Naive thymus-derived CD4-positive, alpha-beta T cell (primary cell): ENCODE results near the gene PDGFD. TPM values are rescaled to one million over a fixed set of nuclear protein-coding genes. Genes with fewer than 3 reads are reported as not detected.

Experiments
- ATAC-seq: fragments of 150-1000 bp; cut with Tn5 transposase; 2 replicates; pipeline ENCODE4 v1.10.0; 2021; ENCODE audit warnings: mild to moderate bottlenecking, moderate library complexity
- CTCF ChIA-PET: fragments of 350-600 bp; sonication (Branson Sonifier 250); formaldehyde crosslinking; loops from one replicate; lab custom pipeline; 2021; ENCODE audit warnings: antibody characterized with exemption; lab: Charles Lee
- POLR2A ChIA-PET: fragments of 350-600 bp; sonication (Branson Sonifier 250); formaldehyde crosslinking; loops from one replicate; lab custom pipeline; 2021; ENCODE audit warnings: antibody characterized with exemption, inconsistent platforms; lab: Charles Lee
- DNase-seq, 9 donors: peaks; one replicate each; pipeline versions ENCODE4 v3.0.0 to v3.0.0-alpha.2; 2020 to 2022; ENCODE audit warnings: mixed read lengths in 1 of 9
- H3K27ac ChIP-seq: one replicate; pipeline ENCODE4 v1.7.0; 2013; ENCODE audit warnings: mild to moderate bottlenecking, low read depth, low read length, moderate library complexity
- H3K27me3 ChIP-seq, 2 donors: one replicate each; pipeline ENCODE4 v1.7.0; 2013; ENCODE audit warnings: low read length in 2 of 2, mild to moderate bottlenecking in 2 of 2, moderate library complexity in 2 of 2; ENCODE audit not compliant: control insufficient read depth in 2 of 2, insufficient read depth in 2 of 2
- H3K36me3 ChIP-seq, 3 experiments: 1 replicate in 2 of 3; 2 replicates in 1 of 3; pipeline ENCODE4 v1.7.0; 2013; ENCODE audit warnings: low read length in 3 of 3, mild to moderate bottlenecking in 3 of 3, moderate library complexity in 1 of 3; ENCODE audit not compliant: insufficient read depth in 3 of 3, control insufficient read depth in 2 of 3
- H3K4me1 ChIP-seq, 2 donors: one replicate each; pipeline ENCODE4 v1.7.0; 2013; ENCODE audit warnings: low read length in 2 of 2, mild to moderate bottlenecking in 2 of 2, moderate library complexity in 1 of 2; ENCODE audit not compliant: control insufficient read depth in 2 of 2, insufficient read depth in 2 of 2
- H3K4me3 ChIP-seq: 2 replicates; pipeline ENCODE4 v1.7.0; 2013; ENCODE audit warnings: mild to moderate bottlenecking, low read length
- H3K9me3 ChIP-seq, 3 experiments: 1 replicate in 2 of 3; 2 replicates in 1 of 3; pipeline ENCODE4 v1.7.0; 2013; ENCODE audit warnings: low read length in 3 of 3; ENCODE audit not compliant: control insufficient read depth in 2 of 3
- H3K27ac Mint-ChIP-seq, 9 donors: one replicate each; pipeline ENCODE4 v1.8.0; 2020 to 2022; ENCODE audit warnings: mixed read lengths in 9 of 9, mild to moderate bottlenecking in 8 of 9, moderate library complexity in 5 of 9, inconsistent platforms in 2 of 9
- H3K27me3 Mint-ChIP-seq, 5 donors: one replicate each; pipeline ENCODE4 v1.8.0; 2021 to 2022; ENCODE audit warnings: mixed read lengths in 5 of 5, mild to moderate bottlenecking in 1 of 5
- H3K36me3 Mint-ChIP-seq, 5 donors: one replicate each; pipeline ENCODE4 v1.8.0; 2020 to 2022; ENCODE audit warnings: mixed read lengths in 5 of 5, mild to moderate bottlenecking in 3 of 5, inconsistent platforms in 1 of 5
- H3K4me1 Mint-ChIP-seq, 7 donors: one replicate each; pipeline ENCODE4 v1.8.0; 2020 to 2022; ENCODE audit warnings: mixed read lengths in 7 of 7, mild to moderate bottlenecking in 3 of 7, inconsistent platforms in 1 of 7
- H3K4me3 Mint-ChIP-seq, 10 donors: one replicate each; pipeline ENCODE4 v1.8.0; 2020 to 2022; ENCODE audit warnings: mild to moderate bottlenecking in 10 of 10, mixed read lengths in 10 of 10, moderate library complexity in 6 of 10, inconsistent platforms in 2 of 10
- H3K9me3 Mint-ChIP-seq, 11 donors: one replicate each; pipeline ENCODE4 v1.8.0; 2020 to 2022; ENCODE audit warnings: mixed read lengths in 11 of 11, mild to moderate bottlenecking in 4 of 11, inconsistent platforms in 1 of 11, moderate library complexity in 1 of 11
- intact Hi-C, 2 donors: fragments of 100-400 bp; cut with micrococcal nuclease; formaldehyde crosslinking; loops; one replicate each; pipeline ENCODE4 v1.15.1; 2023
- polyA plus RNA-seq, 2 donors: library from polyadenylated mRNA; unstranded; fragments of 300-500 nt; fragmentation: Illumina TruSeq; gene quantifications; one replicate each; pipeline ENCODE4 v1.2.3, GENCODE V29; 2021
- total RNA-seq, 6 experiments: library from RNA in 5 of 6; stranded (reverse) in 5 of 6; gene quantifications; 1 replicate in 5 of 6; 2 replicates in 1 of 6; pipeline ENCODE4 v1.2.3 and lab custom pipeline; 2021 to 2026

The PDGFD gene
- total and polyA plus RNA-seq, 7 experiments from 2014 or later = 0.05 to 3.6 (median 0.26) TPM; not detected in 3

GRCh38 chr11:104130161-104130560 is 33.8 kb downstream of the PDGFD start:
- Histone ChIP-seq H3K4me1 (no peaks in the 10 kb centered on the region), H3K36me3 (no peaks in the 10 kb centered on the region), H3K27ac (no peak overlapping the region), H3K4me3 (no peak overlapping the region), H3K9me3 (no peaks in the 10 kb centered on the region), H3K27me3 (no peaks in the 10 kb centered on the region)
- H3K9me3 Mint-ChIP-seq = peaks cover 0 to 4% (median 0%) of the 10 kb centered on the region in 11 donors
- ChIA-PET POLR2A (no interaction called here), CTCF (no interaction called here)
- H3K4me1 Mint-ChIP-seq = no peaks in the 10 kb centered on the region
- intact Hi-C loops = no loop called here
- no peak for DNase-seq
- no peaks in the 10 kb centered on the region for H3K27me3 Mint-ChIP-seq
- no peaks in the 10 kb centered on the region for H3K36me3 Mint-ChIP-seq
- H3K27ac Mint-ChIP-seq = no peak overlapping the region
- no peak for ATAC-seq
- no peak overlapping the region for H3K4me3 Mint-ChIP-seq

- Histone ChIP-seq H3K4me1 (no peaks in the 10 kb centered on the region), H3K27ac (no peak overlapping the region), H3K27me3 (no peaks in the 10 kb centered on the region), H3K9me3 (no peaks in the 10 kb centered on the region), H3K4me3 (no peak overlapping the region), H3K36me3 (no peaks in the 10 kb centered on the region)
- no peak for DNase-seq
- ATAC-seq = no peak
- intact Hi-C loops = no loop called here
- POLR2A ChIA-PET = no interaction called here
- Mint-ChIP-seq H3K4me3 (no peak overlapping the region), H3K27me3 (no peaks in the 10 kb centered on the region), H3K4me1 (no peaks in the 10 kb centered on the region), H3K36me3 (no peaks in the 10 kb centered on the region), H3K9me3 (peaks cover 0 to 4% (median 0%) of the 10 kb centered on the region in 11 donors), H3K27ac (no peak overlapping the region)
- CTCF ChIA-PET = no interaction called here
Measured at GRCh38 chr11:104129145-104129544, 34.8 kb downstream of the PDGFD start.

- no peaks in the 10 kb centered on the region for H3K36me3 Mint-ChIP-seq
- H3K27ac Mint-ChIP-seq = no peak overlapping the region
- ATAC-seq (no peak), DNase-seq (no peak)
- H3K27me3 Mint-ChIP-seq = no peaks in the 10 kb centered on the region
- peaks cover 0 to 3% (median 0%) of the 10 kb centered on the region in 7 donors for H3K4me1 Mint-ChIP-seq
- ChIA-PET POLR2A (no interaction called here), CTCF (no interaction called here)
- intact Hi-C loops = no loop called here
- peaks cover 0 to 4% (median 0%) of the 10 kb centered on the region in 11 donors for H3K9me3 Mint-ChIP-seq
- no peak overlapping the region for H3K4me3 ChIP-seq
- no peaks in the 10 kb centered on the region for H3K4me1 ChIP-seq
- H3K36me3 ChIP-seq = no peaks in the 10 kb centered on the region
- H3K4me3 Mint-ChIP-seq = no peak overlapping the region
- no peaks in the 10 kb centered on the region for H3K27me3 ChIP-seq
- H3K27ac ChIP-seq = no peak overlapping the region
- no peaks in the 10 kb centered on the region for H3K9me3 ChIP-seq
Measured at GRCh38 chr11:104127828-104128227, 36.1 kb downstream of the PDGFD start.

GRCh38 chr11:104126464-104126863 is 37.5 kb downstream of the PDGFD start:
- intact Hi-C loops = no loop called here
- no peaks in the 10 kb centered on the region for H3K27me3 ChIP-seq
- H3K36me3 ChIP-seq = no peaks in the 10 kb centered on the region
- ChIA-PET CTCF (no interaction called here), POLR2A (no interaction called here)
- Mint-ChIP-seq H3K4me1 (peaks cover 0 to 3% (median 0%) of the 10 kb centered on the region in 7 donors), H3K27me3 (no peaks in the 10 kb centered on the region), H3K36me3 (no peaks in the 10 kb centered on the region), H3K9me3 (peaks cover 0 to 4% (median 0%) of the 10 kb centered on the region in 11 donors), H3K27ac (no peak overlapping the region), H3K4me3 (no peak overlapping the region)
- no peak overlapping the region for H3K27ac ChIP-seq
- ATAC-seq = no peak
- H3K4me3 ChIP-seq = no peak overlapping the region
- no peaks in the 10 kb centered on the region for H3K4me1 ChIP-seq
- no peak for DNase-seq
- no peaks in the 10 kb centered on the region for H3K9me3 ChIP-seq

GRCh38 chr11:104124979-104125378 is 39.0 kb downstream of the PDGFD start:
- DNase-seq (no peak), ATAC-seq (no peak)
- no peak overlapping the region for H3K4me3 ChIP-seq
- no peaks in the 10 kb centered on the region for H3K27me3 ChIP-seq
- H3K4me1 ChIP-seq = no peaks in the 10 kb centered on the region
- H3K9me3 ChIP-seq = no peaks in the 10 kb centered on the region
- POLR2A ChIA-PET = no interaction called here
- H3K36me3 Mint-ChIP-seq = no peaks in the 10 kb centered on the region
- peaks cover 0 to 4% (median 0%) of the 10 kb centered on the region in 11 donors for H3K9me3 Mint-ChIP-seq
- CTCF ChIA-PET = no interaction called here
- no peak overlapping the region for H3K27ac ChIP-seq
- no peaks in the 10 kb centered on the region for H3K36me3 ChIP-seq
- no peak overlapping the region for H3K4me3 Mint-ChIP-seq
- intact Hi-C loops = no loop called here
- H3K4me1 Mint-ChIP-seq = peaks cover 0 to 3% (median 0%) of the 10 kb centered on the region in 7 donors
- no peak overlapping the region for H3K27ac Mint-ChIP-seq
- H3K27me3 Mint-ChIP-seq = no peaks in the 10 kb centered on the region

GRCh38 chr11:104122836-104123235 is 41.1 kb downstream of the PDGFD start:
- H3K36me3 ChIP-seq = no peaks in the 10 kb centered on the region
- Mint-ChIP-seq H3K9me3 (peaks cover 0 to 1% (median 0%) of the 10 kb centered on the region in 11 donors), H3K27me3 (no peaks in the 10 kb centered on the region), H3K27ac (no peak overlapping the region), H3K4me3 (no peak overlapping the region), H3K36me3 (no peaks in the 10 kb centered on the region), H3K4me1 (peaks cover 0 to 3% (median 0%) of the 10 kb centered on the region in 7 donors)
- ATAC-seq = no peak
- no peaks in the 10 kb centered on the region for H3K27me3 ChIP-seq
- ChIA-PET CTCF (no interaction called here), POLR2A (no interaction called here)
- no peaks in the 10 kb centered on the region for H3K9me3 ChIP-seq
- no peak overlapping the region for H3K27ac ChIP-seq
- H3K4me1 ChIP-seq = no peaks in the 10 kb centered on the region
- H3K4me3 ChIP-seq = no peak overlapping the region
- intact Hi-C loops = no loop called here
- DNase-seq = no peak

- Mint-ChIP-seq H3K36me3 (no peaks in the 10 kb centered on the region), H3K4me1 (peaks cover 0 to 3% (median 0%) of the 10 kb centered on the region in 7 donors), H3K27ac (peak overlapping the region in 1 of 9 donors; percentile 38), H3K9me3 (peaks cover 0 to 1% (median 0%) of the 10 kb centered on the region in 11 donors), H3K27me3 (no peaks in the 10 kb centered on the region), H3K4me3 (no peak overlapping the region)
- POLR2A ChIA-PET = no interaction called here
- no peak for ATAC-seq
- H3K27me3 ChIP-seq = no peaks in the 10 kb centered on the region
- no peaks in the 10 kb centered on the region for H3K4me1 ChIP-seq
- intact Hi-C loops = no loop called here
- H3K27ac ChIP-seq = no peak overlapping the region
- H3K36me3 ChIP-seq = no peaks in the 10 kb centered on the region
- H3K4me3 ChIP-seq = no peak overlapping the region
- CTCF ChIA-PET = no interaction called here
- DNase-seq = peak in 1 of 9 donors; percentile 12
- no peaks in the 10 kb centered on the region for H3K9me3 ChIP-seq
Measured at GRCh38 chr11:104122011-104122635, 41.8 kb downstream of the PDGFD start.
